Measurements from ENCODE around the gene PLXDC1. TPM values are rescaled to one million over a fixed set of nuclear protein-coding genes. Genes with fewer than 3 reads are reported as not detected.

PLXDC1 gene
- total RNA-seq, 1 donor: 2.9 TPM

GRCh38 chr17:39097537-39097936 lies 53.9 kb downstream of the PLXDC1 start:
- Histone ChIP-seq H3K4me3 (ENCODE audit: insufficient read depth, low read length) (no peak overlapping the region), H3K27me3 (ENCODE audit: insufficient read depth, low read length) (peaks cover 50% of the 10 kb centered on the region), H3K9me3 (ENCODE audit: low read depth, low read length) (no peaks in the 10 kb centered on the region), H3K4me2 (ENCODE audit: insufficient read depth, low read length) (no peak overlapping the region), H3K36me3 (ENCODE audit: insufficient read depth, low read length) (no peaks in the 10 kb centered on the region), H3K4me1 (ENCODE audit: insufficient read depth, low read length) (peaks cover 3% of the 10 kb centered on the region), H2AFZ (ENCODE audit: low read length) (no peak overlapping the region), H3K27ac (ENCODE audit: low read depth, low read length) (no peak overlapping the region), H3K79me2 (ENCODE audit: insufficient read depth, low read length) (no peaks in the 10 kb centered on the region), H4K20me1 (ENCODE audit: insufficient read depth, low read length) (no peaks in the 10 kb centered on the region)
- TF ChIP-seq CTCF (IDR thresholded peaks at IDR 0.05; ENCODE audit: extremely low read depth, low read depth, low read length): no peak
- DNase-seq (ENCODE audit: insufficient read length, low spot score, missing footprints): no peak

DNA sequence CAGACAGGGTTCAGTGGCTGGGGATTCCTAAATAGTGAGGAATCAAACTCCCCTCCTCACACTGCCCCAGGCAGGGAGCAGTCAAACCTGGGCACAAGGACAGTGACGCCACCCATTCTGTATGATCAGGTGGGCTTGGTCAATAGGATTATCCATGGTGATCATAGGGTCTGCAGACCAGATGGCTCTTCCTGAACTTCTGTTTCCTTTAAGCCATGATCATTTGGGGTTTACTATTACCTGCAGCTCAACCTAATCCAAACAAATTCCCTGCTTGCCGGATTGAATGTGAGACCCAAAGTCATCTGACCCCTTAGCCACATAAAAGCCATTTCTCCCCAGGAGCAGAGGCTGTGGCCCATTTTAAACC lies 54.3 kb downstream of the PLXDC1 start:
- Histone ChIP-seq H3K79me2 (ENCODE audit: insufficient read depth, low read length) (no peaks in the 10 kb centered on the region), H2AFZ (ENCODE audit: low read length) (no peak overlapping the region), H3K4me3 (ENCODE audit: insufficient read depth, low read length) (no peak overlapping the region), H3K36me3 (ENCODE audit: insufficient read depth, low read length) (no peaks in the 10 kb centered on the region), H4K20me1 (ENCODE audit: insufficient read depth, low read length) (no peaks in the 10 kb centered on the region), H3K27ac (ENCODE audit: low read depth, low read length) (no peak overlapping the region), H3K4me1 (ENCODE audit: insufficient read depth, low read length) (peaks cover 3% of the 10 kb centered on the region), H3K9me3 (ENCODE audit: low read depth, low read length) (no peaks in the 10 kb centered on the region), H3K27me3 (ENCODE audit: insufficient read depth, low read length) (peaks cover 51% of the 10 kb centered on the region), H3K4me2 (ENCODE audit: insufficient read depth, low read length) (no peak overlapping the region)
- DNase-seq (ENCODE audit: insufficient read length, low spot score, missing footprints): peak; percentile 59
- TF ChIP-seq CTCF (IDR thresholded peaks at IDR 0.05; ENCODE audit: extremely low read depth, low read depth, low read length): no peak

DNA sequence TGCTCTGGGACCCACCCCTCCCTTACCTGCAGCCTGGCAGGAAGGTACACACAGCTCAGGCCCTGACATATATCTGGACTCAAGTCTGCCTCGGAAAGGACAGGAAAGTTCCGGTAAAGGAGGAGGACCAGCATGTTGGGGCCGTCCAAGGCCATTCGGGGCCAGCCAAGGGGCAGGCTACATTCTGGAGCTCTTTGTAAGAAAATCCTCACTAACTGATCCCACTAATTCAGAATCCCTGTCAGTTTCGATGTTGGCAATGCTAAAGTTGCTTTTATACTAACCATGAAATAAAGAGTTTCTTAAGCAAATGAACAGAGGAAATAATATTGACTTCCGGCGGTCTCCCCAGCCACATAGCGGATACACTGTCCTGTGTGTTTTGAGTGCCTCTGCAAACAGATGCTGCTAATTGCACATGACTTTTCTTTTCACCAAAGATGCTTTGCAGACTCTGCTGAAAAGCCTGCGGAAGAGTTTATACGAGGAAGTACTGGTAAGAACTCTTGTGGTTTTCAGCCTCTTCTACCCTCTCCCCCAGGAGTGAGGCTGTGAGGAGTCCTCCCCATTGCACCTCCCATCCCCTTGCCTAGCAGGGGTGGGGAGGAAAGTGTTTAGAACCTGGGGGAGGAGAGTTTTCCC lies 54.8 kb downstream of the PLXDC1 start:
- Histone ChIP-seq H3K27me3 (ENCODE audit: insufficient read depth, low read length) (peaks cover 51% of the 10 kb centered on the region), H3K4me2 (ENCODE audit: insufficient read depth, low read length) (no peak overlapping the region), H3K9me3 (ENCODE audit: low read depth, low read length) (no peaks in the 10 kb centered on the region), H2AFZ (ENCODE audit: low read length) (no peak overlapping the region), H3K27ac (ENCODE audit: low read depth, low read length) (no peak overlapping the region), H3K36me3 (ENCODE audit: insufficient read depth, low read length) (no peaks in the 10 kb centered on the region), H3K4me1 (ENCODE audit: insufficient read depth, low read length) (peaks cover 3% of the 10 kb centered on the region), H4K20me1 (ENCODE audit: insufficient read depth, low read length) (no peaks in the 10 kb centered on the region), H3K4me3 (ENCODE audit: insufficient read depth, low read length) (no peak overlapping the region), H3K79me2 (ENCODE audit: insufficient read depth, low read length) (no peaks in the 10 kb centered on the region)
- no peak for TF ChIP-seq CTCF (IDR thresholded peaks at IDR 0.05; ENCODE audit: extremely low read depth, low read depth, low read length)
- peak; percentile 79 for DNase-seq (ENCODE audit: insufficient read length, low spot score, missing footprints)

GRCh38 chr17:39095309-39095686 lies 56.1 kb downstream of the PLXDC1 start:
- H3K4me2 ChIP-seq (ENCODE audit: insufficient read depth, low read length): no peak overlapping the region
- H3K27me3 ChIP-seq (ENCODE audit: insufficient read depth, low read length): peaks cover 51% of the 10 kb centered on the region
- no peaks in the 10 kb centered on the region for H3K79me2 ChIP-seq (ENCODE audit: insufficient read depth, low read length)
- no peak overlapping the region for H3K4me3 ChIP-seq (ENCODE audit: insufficient read depth, low read length)
- no peaks in the 10 kb centered on the region for H3K9me3 ChIP-seq (ENCODE audit: low read depth, low read length)
- peaks cover 3% of the 10 kb centered on the region for H3K4me1 ChIP-seq (ENCODE audit: insufficient read depth, low read length)
- no peak for TF ChIP-seq CTCF (IDR thresholded peaks at IDR 0.05; ENCODE audit: extremely low read depth, low read depth, low read length)
- no peak for DNase-seq (ENCODE audit: insufficient read length, low spot score, missing footprints)
- H3K36me3 ChIP-seq (ENCODE audit: insufficient read depth, low read length): no peaks in the 10 kb centered on the region
- H2AFZ ChIP-seq (ENCODE audit: low read length): no peak overlapping the region
- H4K20me1 ChIP-seq (ENCODE audit: insufficient read depth, low read length): no peaks in the 10 kb centered on the region
- H3K27ac ChIP-seq (ENCODE audit: low read depth, low read length): no peak overlapping the region

All from osteoblast (primary cell).